Hepatocyte (in vitro differentiated cells): ENCODE results near the gene COL5A1. TPM values are rescaled to one million over a fixed set of nuclear protein-coding genes. Genes with fewer than 3 reads are reported as not detected.

Experiments used
- DNase-seq: peaks from one replicate; pipeline ENCODE4 v3.0.0-alpha.2; 2016; ENCODE audit warnings: low spot score
- H2AFZ ChIP-seq: fragments of 200-600 bp; sonication (generic); 2 replicates; pipeline ENCODE4 v1.6.0; 2016; ENCODE audit warnings: antibody characterized with exemption, mild to moderate bottlenecking
- H3K27ac ChIP-seq: fragments of 200-600 bp; sonication (generic); 2 replicates; pipeline ENCODE4 v1.5.1; 2016; ENCODE audit warnings: mild to moderate bottlenecking
- H3K27me3 ChIP-seq: fragments of 200-600 bp; sonication (generic); 2 replicates; pipeline ENCODE4 v1.6.1; 2016
- H3K36me3 ChIP-seq: fragments of 200-600 bp; sonication (generic); replicated peaks from 2 replicates; pipeline ENCODE4 v1.5.1; 2016; ENCODE audit warnings: low read depth; ENCODE audit not compliant: insufficient read depth
- H3K4me1 ChIP-seq: fragments of 200-600 bp; sonication (generic); 2 replicates; pipeline ENCODE4 v1.5.1; 2016; ENCODE audit warnings: mild to moderate bottlenecking, moderate library complexity; ENCODE audit not compliant: insufficient read depth
- H3K4me2 ChIP-seq: fragments of 200-600 bp; sonication (generic); 2 replicates; pipeline ENCODE4 v1.6.0; 2016
- H3K4me3 ChIP-seq: fragments of 200-600 bp; sonication (generic); 2 replicates; pipeline ENCODE4 v1.5.1; 2016; ENCODE audit warnings: mild to moderate bottlenecking
- H3K79me2 ChIP-seq: fragments of 200-600 bp; sonication (generic); 2 replicates; pipeline ENCODE4 v1.6.0; 2017; ENCODE audit warnings: mild to moderate bottlenecking
- H3K9me2 ChIP-seq: fragments of 200-600 bp; sonication (generic); replicated peaks from 2 replicates; pipeline ENCODE4 v1.6.0; 2017; ENCODE audit warnings: mild to moderate bottlenecking; ENCODE audit not compliant: insufficient read depth
- H3K9me3 ChIP-seq: fragments of 200-600 bp; sonication (generic); 2 replicates; pipeline ENCODE4 v1.5.1; 2016; ENCODE audit warnings: low read depth, mild to moderate bottlenecking
- H4K20me1 ChIP-seq: fragments of 200-600 bp; sonication (generic); 2 replicates; pipeline ENCODE4 v1.6.0; 2016; ENCODE audit warnings: mild to moderate bottlenecking; ENCODE audit not compliant: insufficient read depth, poor library complexity, severe bottlenecking
- EZH2 ChIP-seq: fragments of 200-600 bp; sonication (generic); IDR thresholded peaks from 2 replicates; pipeline ENCODE4 v1.6.1; 2016; ENCODE audit warnings: antibody characterized with exemption, mild to moderate bottlenecking, borderline replicate concordance
- EZH2phosphoT487 ChIP-seq: fragments of 200-600 bp; sonication (generic); IDR thresholded peaks from one replicate; pipeline ENCODE4 v1.6.1; 2018; ENCODE audit warnings: antibody characterized with exemption, mild to moderate bottlenecking, low read depth, moderate library complexity; ENCODE audit not compliant: unreplicated experiment, severe bottlenecking
- whole genome bisulfite sequencing: methylation state at CpG from one replicate; pipeline ENCODE4 v1.1.6; 2016; ENCODE audit warnings: low lambda C conversion rate; ENCODE audit errors: missing lambda C conversion rate; 5-methylcytosine and 5-hydroxymethylcytosine counted together
- polyA plus RNA-seq: library from polyadenylated mRNA; unstranded; fragments of >200 nt; fragmentation: Nextera tagmentation; extraction: Ambion mirVana; gene quantifications from 2 replicates; pipeline ENCODE4 v1.2.1, GENCODE V29; 2016
- total RNA-seq: library from RNA; depleted of rRNA; stranded (reverse); fragments of >200 nt; gene quantifications from 2 replicates; pipeline ENCODE4 v1.2.3, GENCODE V29; 2014
- TF ChIP-seq, protein P1 (sequence below): fragments of 200-600 bp; sonication (generic); IDR thresholded peaks from 2 replicates; pipeline ENCODE4 v1.5.1; 2016; ENCODE audit warnings: antibody characterized with exemption, mild to moderate bottlenecking; ENCODE audit not compliant: poor library complexity

COL5A1 gene
- total and polyA plus RNA-seq, 2 experiments from 2014 or later: 342 to 347 TPM

GRCh38 chr9:134634176-134634575 is 7.4 kb upstream of the COL5A1 start:
- Histone ChIP-seq H3K9me2 (no peaks in the 10 kb centered on the region), H3K4me2 (no peak overlapping the region), H3K27ac (no peak overlapping the region), H3K4me1 (peaks cover 10% of the 10 kb centered on the region), H3K36me3 (no peaks in the 10 kb centered on the region), H2AFZ (no peak overlapping the region), H3K9me3 (no peaks in the 10 kb centered on the region), H3K4me3 (no peak overlapping the region), H4K20me1 (no peaks in the 10 kb centered on the region), H3K27me3 (no peaks in the 10 kb centered on the region), H3K79me2 (no peaks in the 10 kb centered on the region)
- WGBS: 94% methylated on average over 9 of the region's 9 CpGs
- TF ChIP-seq, protein P1, sequence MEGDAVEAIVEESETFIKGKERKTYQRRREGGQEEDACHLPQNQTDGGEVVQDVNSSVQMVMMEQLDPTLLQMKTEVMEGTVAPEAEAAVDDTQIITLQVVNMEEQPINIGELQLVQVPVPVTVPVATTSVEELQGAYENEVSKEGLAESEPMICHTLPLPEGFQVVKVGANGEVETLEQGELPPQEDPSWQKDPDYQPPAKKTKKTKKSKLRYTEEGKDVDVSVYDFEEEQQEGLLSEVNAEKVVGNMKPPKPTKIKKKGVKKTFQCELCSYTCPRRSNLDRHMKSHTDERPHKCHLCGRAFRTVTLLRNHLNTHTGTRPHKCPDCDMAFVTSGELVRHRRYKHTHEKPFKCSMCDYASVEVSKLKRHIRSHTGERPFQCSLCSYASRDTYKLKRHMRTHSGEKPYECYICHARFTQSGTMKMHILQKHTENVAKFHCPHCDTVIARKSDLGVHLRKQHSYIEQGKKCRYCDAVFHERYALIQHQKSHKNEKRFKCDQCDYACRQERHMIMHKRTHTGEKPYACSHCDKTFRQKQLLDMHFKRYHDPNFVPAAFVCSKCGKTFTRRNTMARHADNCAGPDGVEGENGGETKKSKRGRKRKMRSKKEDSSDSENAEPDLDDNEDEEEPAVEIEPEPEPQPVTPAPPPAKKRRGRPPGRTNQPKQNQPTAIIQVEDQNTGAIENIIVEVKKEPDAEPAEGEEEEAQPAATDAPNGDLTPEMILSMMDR: no peak
- no peak for TF ChIP-seq EZH2phosphoT487
- no peak for TF ChIP-seq EZH2
- no peak for DNase-seq

- TF ChIP-seq, protein P1: no peak
- TF ChIP-seq EZH2phosphoT487 (no peak), EZH2 (no peak)
- Histone ChIP-seq H3K36me3 (no peaks in the 10 kb centered on the region), H3K4me2 (no peak overlapping the region), H4K20me1 (no peaks in the 10 kb centered on the region), H3K9me2 (no peaks in the 10 kb centered on the region), H3K27me3 (no peaks in the 10 kb centered on the region), H3K27ac (no peak overlapping the region), H3K79me2 (no peaks in the 10 kb centered on the region), H3K4me3 (no peak overlapping the region), H3K4me1 (peaks cover 12% of the 10 kb centered on the region), H2AFZ (no peak overlapping the region), H3K9me3 (no peaks in the 10 kb centered on the region)
- WGBS: 91% methylated on average over 15 of the region's 15 CpGs
- no peak for DNase-seq
Measured at GRCh38 chr9:134634667-134635230, 6.9 kb upstream of the COL5A1 start.

GRCh38 chr9:134635351-134636148 is 6.1 kb upstream of the COL5A1 start:
- Histone ChIP-seq H2AFZ (no peak overlapping the region), H3K4me1 (peaks cover 20% of the 10 kb centered on the region), H3K4me3 (no peak overlapping the region), H3K4me2 (no peak overlapping the region), H3K36me3 (no peaks in the 10 kb centered on the region), H4K20me1 (no peaks in the 10 kb centered on the region), H3K9me3 (no peaks in the 10 kb centered on the region), H3K9me2 (no peaks in the 10 kb centered on the region), H3K79me2 (no peaks in the 10 kb centered on the region), H3K27me3 (no peaks in the 10 kb centered on the region), H3K27ac (no peak overlapping the region)
- WGBS: 93% methylated on average over 16 of the region's 17 CpGs
- no peak for DNase-seq
- no peak for TF ChIP-seq EZH2
- TF ChIP-seq, protein P1: no peak
- no peak for TF ChIP-seq EZH2phosphoT487
